Measurements from ENCODE around the gene STRN3. TPM values are rescaled to one million over a fixed set of nuclear protein-coding genes. Genes with fewer than 3 reads are reported as not detected.

STRN3 gene
- 42.7 TPM for total RNA-seq (ENCODE audit: unreplicated experiment)
- long read RNA-seq, partial matches to known transcripts, result 0 of 3 reads
- long read RNA-seq, other reads (novel, unspliced or antisense), result 3 of 3 reads

DNA sequence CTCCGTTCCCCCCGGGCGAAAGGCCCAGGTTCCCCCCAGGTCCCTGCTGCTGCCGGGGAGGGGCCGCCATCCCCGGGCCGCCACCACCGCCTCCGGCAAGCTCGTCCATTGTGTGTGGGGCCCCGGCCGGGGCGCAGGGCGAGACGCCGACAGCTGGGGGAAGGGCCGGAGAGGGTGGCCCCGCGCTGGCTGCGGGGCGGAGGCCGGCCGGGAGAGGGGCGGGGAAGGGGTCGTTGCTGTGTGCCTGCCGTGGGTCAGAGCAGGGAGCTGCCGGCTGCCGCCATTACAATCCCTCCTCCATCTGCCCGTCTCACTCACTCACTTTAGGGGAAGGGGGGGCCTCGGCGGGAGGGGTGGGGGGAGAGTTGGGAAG, at the start of gene STRN3:
Gene STRN3, minus strand, starts transcription at position 303 of the 373 bp plus-strand sequence. Its CDS starts 194 bp downstream, at position 109.
- Mint-ChIP-seq H3K4me3 (ENCODE audit: unreplicated experiment) (peak within 1 kb of the TSS; percentile 98), H3K36me3 (ENCODE audit: low read depth, unreplicated experiment) (peaks cover 18% of the 10 kb centered on the region), H3K9me3 (ENCODE audit: unreplicated experiment) (no peaks in the 10 kb centered on the region), H3K4me1 (ENCODE audit: unreplicated experiment) (peaks cover 26% of the 10 kb centered on the region), H3K27me3 (ENCODE audit: unreplicated experiment) (peaks cover 14% of the 10 kb centered on the region), H3K27ac (ENCODE audit: unreplicated experiment) (peak within 1 kb of the TSS; percentile 100)
- no peak for TF ChIP-seq CTCF (IDR thresholded peaks at IDR 0.05; ENCODE audit: unreplicated experiment)
- DNase-seq (ENCODE audit: low spot score), result no peak

- peaks cover 12% of the 10 kb centered on the region for H3K36me3 Mint-ChIP-seq (ENCODE audit: low read depth, unreplicated experiment)
- H3K4me3 Mint-ChIP-seq (ENCODE audit: unreplicated experiment), result no peak overlapping the region
- TF ChIP-seq CTCF (IDR thresholded peaks at IDR 0.05; ENCODE audit: unreplicated experiment), result no peak
- no peaks in the 10 kb centered on the region for H3K27me3 Mint-ChIP-seq (ENCODE audit: unreplicated experiment)
- H3K27ac Mint-ChIP-seq (ENCODE audit: unreplicated experiment), result no peak overlapping the region
- H3K4me1 Mint-ChIP-seq (ENCODE audit: unreplicated experiment), result no peaks in the 10 kb centered on the region
- DNase-seq (ENCODE audit: low spot score), result no peak
- no peaks in the 10 kb centered on the region for H3K9me3 Mint-ChIP-seq (ENCODE audit: unreplicated experiment)
Observed at GRCh38 chr14:31075144-31075543, 49.0 kb upstream of the STRN3 start.

DNA sequence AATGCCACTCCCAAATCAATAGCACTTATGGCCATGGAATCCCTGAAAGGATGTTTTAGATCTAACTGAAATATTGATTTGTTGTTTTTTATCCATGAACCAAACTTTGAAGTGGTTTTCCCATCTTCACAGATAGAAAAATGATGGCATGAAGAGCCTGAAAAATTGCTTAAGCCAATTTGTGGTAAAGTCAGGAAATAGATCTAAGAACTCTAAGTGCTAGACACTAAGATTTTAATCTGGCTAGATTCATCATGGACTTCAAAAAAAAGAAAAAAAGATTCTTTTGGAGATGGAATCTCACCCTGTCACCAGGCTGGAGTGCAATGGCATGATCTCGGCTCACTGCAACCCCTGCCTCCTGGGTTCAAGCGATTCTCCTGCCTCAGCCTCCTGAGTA, 45.0 kb upstream of the STRN3 start:
- Mint-ChIP-seq H3K4me3 (ENCODE audit: unreplicated experiment) (no peak overlapping the region), H3K9me3 (ENCODE audit: unreplicated experiment) (no peaks in the 10 kb centered on the region), H3K27ac (ENCODE audit: unreplicated experiment) (no peak overlapping the region), H3K36me3 (ENCODE audit: low read depth, unreplicated experiment) (peaks cover 12% of the 10 kb centered on the region), H3K27me3 (ENCODE audit: unreplicated experiment) (no peaks in the 10 kb centered on the region), H3K4me1 (ENCODE audit: unreplicated experiment) (no peaks in the 10 kb centered on the region)
- DNase-seq (ENCODE audit: low spot score), result no peak
- TF ChIP-seq CTCF (IDR thresholded peaks at IDR 0.05; ENCODE audit: unreplicated experiment), result no peak

DNA sequence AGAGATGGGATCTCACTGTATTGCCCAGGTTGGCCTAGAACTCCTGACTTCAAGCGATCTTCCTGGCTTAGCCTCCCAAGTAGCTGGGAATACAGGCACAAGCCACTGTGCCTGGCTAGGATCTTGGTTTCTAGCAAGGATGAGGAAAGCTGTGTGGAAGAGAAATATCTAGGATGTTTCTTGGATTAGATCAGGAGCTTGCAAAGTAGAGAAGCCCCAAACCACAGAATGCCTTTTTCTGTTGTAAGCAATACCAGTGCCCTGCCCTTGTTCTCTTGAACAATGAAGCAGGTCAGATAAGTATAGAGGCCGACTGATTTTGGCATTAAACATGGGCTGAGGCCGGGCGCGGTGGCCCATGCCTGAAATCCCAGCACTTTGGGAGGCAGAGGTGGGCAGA, 44.3 kb upstream of the STRN3 start:
- DNase-seq (ENCODE audit: low spot score), result no peak
- H3K27ac Mint-ChIP-seq (ENCODE audit: unreplicated experiment), result no peak overlapping the region
- H3K4me3 Mint-ChIP-seq (ENCODE audit: unreplicated experiment), result no peak overlapping the region
- H3K27me3 Mint-ChIP-seq (ENCODE audit: unreplicated experiment), result no peaks in the 10 kb centered on the region
- H3K36me3 Mint-ChIP-seq (ENCODE audit: low read depth, unreplicated experiment), result peaks cover 12% of the 10 kb centered on the region
- no peaks in the 10 kb centered on the region for H3K9me3 Mint-ChIP-seq (ENCODE audit: unreplicated experiment)
- H3K4me1 Mint-ChIP-seq (ENCODE audit: unreplicated experiment), result no peaks in the 10 kb centered on the region
- no peak for TF ChIP-seq CTCF (IDR thresholded peaks at IDR 0.05; ENCODE audit: unreplicated experiment)

GRCh38 chr14:31069343-31069742, 43.2 kb upstream of the STRN3 start:
- no peaks in the 10 kb centered on the region for H3K27me3 Mint-ChIP-seq (ENCODE audit: unreplicated experiment)
- TF ChIP-seq CTCF (IDR thresholded peaks at IDR 0.05; ENCODE audit: unreplicated experiment), result no peak
- DNase-seq (ENCODE audit: low spot score), result no peak
- H3K36me3 Mint-ChIP-seq (ENCODE audit: low read depth, unreplicated experiment), result peaks cover 7% of the 10 kb centered on the region
- no peak overlapping the region for H3K27ac Mint-ChIP-seq (ENCODE audit: unreplicated experiment)
- no peak overlapping the region for H3K4me3 Mint-ChIP-seq (ENCODE audit: unreplicated experiment)
- H3K4me1 Mint-ChIP-seq (ENCODE audit: unreplicated experiment), result no peaks in the 10 kb centered on the region
- H3K9me3 Mint-ChIP-seq (ENCODE audit: unreplicated experiment), result no peaks in the 10 kb centered on the region
